HUES48 (cell line): ENCODE measurements around the gene EIPR1.

Experiments
- H3K27ac ChIP-seq: one replicate; pipeline ENCODE4 v1.7.0; 2013; ENCODE audit warnings: low read depth, low read length, inconsistent platforms
- H3K27me3 ChIP-seq: 2 replicates; pipeline ENCODE4 v1.6.1; 2013; ENCODE audit warnings: mild to moderate bottlenecking, low read length; ENCODE audit not compliant: control insufficient read depth, insufficient read depth
- H3K36me3 ChIP-seq: 2 replicates; pipeline ENCODE4 v1.6.1; 2013; ENCODE audit warnings: low read length; ENCODE audit not compliant: control insufficient read depth, insufficient read depth
- H3K4me1 ChIP-seq: 2 replicates; pipeline ENCODE4 v1.6.1; 2013; ENCODE audit warnings: mild to moderate bottlenecking, low read length; ENCODE audit not compliant: control insufficient read depth, insufficient read depth
- H3K4me3 ChIP-seq: 2 replicates; pipeline ENCODE4 v1.5.1; 2013; ENCODE audit warnings: mild to moderate bottlenecking, low read depth, low read length
- H3K9ac ChIP-seq: 2 replicates; pipeline ENCODE4 v1.6.1; 2013; ENCODE audit warnings: mild to moderate bottlenecking, low read depth, low read length, moderate library complexity
- H3K9me3 ChIP-seq: 2 replicates; pipeline ENCODE4 v1.6.1; 2013; ENCODE audit warnings: low read length; ENCODE audit not compliant: control insufficient read depth, insufficient read depth

The EIPR1 gene

DNA sequence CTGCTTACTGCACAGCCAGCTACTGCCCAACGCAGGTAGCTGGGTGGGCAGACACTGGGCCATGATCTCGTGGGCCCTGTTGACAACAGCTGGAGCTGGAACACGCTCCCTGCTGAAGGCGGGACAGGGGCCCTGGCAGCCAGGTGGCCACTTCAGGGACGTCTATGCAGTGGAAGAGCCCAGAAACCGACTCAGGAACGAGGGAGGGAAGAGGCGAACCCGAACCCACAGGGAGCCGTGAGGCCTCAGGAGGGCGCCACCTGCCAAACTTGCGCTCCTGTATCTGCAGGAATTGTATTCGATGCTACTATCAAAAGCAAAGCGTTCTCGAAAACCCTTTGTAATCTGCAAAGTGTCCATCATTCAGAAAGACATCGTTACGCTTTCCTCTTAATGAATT lies 198.4 kb downstream of the EIPR1 start:
- no peak overlapping the region for H3K27ac ChIP-seq
- no peak overlapping the region for H3K9ac ChIP-seq
- H3K4me3 ChIP-seq = no peak overlapping the region
- H3K4me1 ChIP-seq = no peaks in the 10 kb centered on the region
- H3K27me3 ChIP-seq = no peaks in the 10 kb centered on the region
- no peaks in the 10 kb centered on the region for H3K9me3 ChIP-seq
- H3K36me3 ChIP-seq = no peaks in the 10 kb centered on the region

DNA sequence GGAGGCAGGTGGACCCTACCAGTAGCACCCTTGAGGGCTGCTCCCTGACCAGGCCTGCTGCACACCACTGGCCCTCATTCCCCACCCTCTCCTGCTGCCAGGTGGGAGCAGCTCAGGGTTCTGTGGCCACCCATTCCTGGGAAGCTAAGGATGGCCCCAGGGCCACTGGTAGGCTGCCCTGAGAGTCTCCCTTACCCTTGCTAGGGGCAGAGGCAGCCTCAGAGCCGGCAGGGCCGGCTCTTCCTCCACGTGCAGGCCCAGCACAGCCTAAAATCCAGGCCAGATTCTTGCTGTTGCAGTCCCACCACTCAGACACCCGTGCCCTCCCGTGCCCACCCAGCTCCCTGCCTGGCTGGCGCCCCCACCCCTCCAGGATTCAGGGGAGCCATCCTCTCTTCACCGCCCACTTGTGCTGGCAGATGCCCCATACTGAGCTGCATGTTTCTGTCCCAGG lies 199.0 kb downstream of the EIPR1 start:
- Histone ChIP-seq H3K27ac (no peak overlapping the region), H3K9me3 (no peaks in the 10 kb centered on the region), H3K9ac (no peak overlapping the region), H3K36me3 (no peaks in the 10 kb centered on the region), H3K27me3 (no peaks in the 10 kb centered on the region), H3K4me3 (no peak overlapping the region), H3K4me1 (no peaks in the 10 kb centered on the region)

DNA sequence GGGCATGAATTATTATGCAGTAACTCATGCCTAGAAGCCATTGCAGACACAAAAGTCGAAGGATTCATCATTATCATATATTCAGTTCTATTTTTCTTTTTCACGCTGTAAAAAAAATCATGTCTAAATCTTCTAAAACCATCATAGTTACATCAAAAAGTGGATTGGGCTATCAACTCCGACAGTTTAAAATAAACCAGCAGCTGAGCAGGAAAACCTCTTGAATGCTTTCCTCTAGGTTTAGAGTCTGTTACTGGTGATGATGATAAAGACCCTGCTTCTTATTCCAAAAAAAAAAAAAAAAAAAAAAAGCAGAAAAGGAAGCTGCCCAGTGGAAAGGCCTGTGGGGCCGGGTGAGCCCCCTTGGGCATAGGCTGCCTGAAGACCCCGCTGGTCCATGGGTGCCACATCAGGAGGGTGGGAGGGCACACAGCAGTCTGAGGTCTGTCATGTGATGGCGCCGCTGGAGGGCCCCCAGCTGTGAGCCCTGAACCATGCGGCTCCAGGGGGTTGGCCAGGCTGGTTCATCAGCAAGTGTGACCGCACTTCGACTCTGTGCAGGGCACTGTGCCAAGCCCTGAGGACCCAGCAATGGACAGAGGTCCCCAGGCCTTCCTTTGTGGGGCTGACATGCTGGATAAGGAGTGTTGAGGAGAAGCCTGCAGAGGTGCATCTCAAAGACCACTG lies 199.6 kb downstream of the EIPR1 start:
- no peaks in the 10 kb centered on the region for H3K4me1 ChIP-seq
- H3K27me3 ChIP-seq = no peaks in the 10 kb centered on the region

DNA sequence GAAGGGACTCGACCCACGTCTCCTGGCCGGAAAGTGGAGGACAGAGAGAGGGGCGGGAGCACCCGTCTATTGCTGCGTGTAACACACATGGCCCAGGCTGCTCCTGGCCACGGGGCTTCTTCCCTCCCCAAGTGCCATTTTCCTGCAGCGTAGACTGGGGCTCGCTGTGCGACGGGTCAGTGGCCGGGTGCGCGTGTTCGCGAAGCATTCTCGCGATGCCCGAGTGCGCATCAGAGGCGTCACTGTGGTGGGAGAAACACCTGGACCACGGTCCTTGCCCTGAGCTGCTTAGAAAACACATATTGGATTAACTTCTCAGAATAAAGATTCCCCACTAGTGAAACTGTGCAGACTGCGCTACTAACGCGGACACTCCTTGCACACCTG lies 200.8 kb downstream of the EIPR1 start:
- H3K9me3 ChIP-seq = no peaks in the 10 kb centered on the region
- H3K36me3 ChIP-seq = no peaks in the 10 kb centered on the region
- H3K27ac ChIP-seq = no peak overlapping the region
- H3K27me3 ChIP-seq = no peaks in the 10 kb centered on the region
- H3K4me1 ChIP-seq = no peaks in the 10 kb centered on the region
- H3K9ac ChIP-seq = no peak overlapping the region
- H3K4me3 ChIP-seq = no peak overlapping the region

More for the DNA sequence above, 199.6 kb downstream of the EIPR1 start:
- Histone ChIP-seq H3K9ac (no peak overlapping the region), H3K36me3 (no peaks in the 10 kb centered on the region), H3K9me3 (no peaks in the 10 kb centered on the region), H3K4me3 (no peak overlapping the region), H3K27ac (no peak overlapping the region)

DNA sequence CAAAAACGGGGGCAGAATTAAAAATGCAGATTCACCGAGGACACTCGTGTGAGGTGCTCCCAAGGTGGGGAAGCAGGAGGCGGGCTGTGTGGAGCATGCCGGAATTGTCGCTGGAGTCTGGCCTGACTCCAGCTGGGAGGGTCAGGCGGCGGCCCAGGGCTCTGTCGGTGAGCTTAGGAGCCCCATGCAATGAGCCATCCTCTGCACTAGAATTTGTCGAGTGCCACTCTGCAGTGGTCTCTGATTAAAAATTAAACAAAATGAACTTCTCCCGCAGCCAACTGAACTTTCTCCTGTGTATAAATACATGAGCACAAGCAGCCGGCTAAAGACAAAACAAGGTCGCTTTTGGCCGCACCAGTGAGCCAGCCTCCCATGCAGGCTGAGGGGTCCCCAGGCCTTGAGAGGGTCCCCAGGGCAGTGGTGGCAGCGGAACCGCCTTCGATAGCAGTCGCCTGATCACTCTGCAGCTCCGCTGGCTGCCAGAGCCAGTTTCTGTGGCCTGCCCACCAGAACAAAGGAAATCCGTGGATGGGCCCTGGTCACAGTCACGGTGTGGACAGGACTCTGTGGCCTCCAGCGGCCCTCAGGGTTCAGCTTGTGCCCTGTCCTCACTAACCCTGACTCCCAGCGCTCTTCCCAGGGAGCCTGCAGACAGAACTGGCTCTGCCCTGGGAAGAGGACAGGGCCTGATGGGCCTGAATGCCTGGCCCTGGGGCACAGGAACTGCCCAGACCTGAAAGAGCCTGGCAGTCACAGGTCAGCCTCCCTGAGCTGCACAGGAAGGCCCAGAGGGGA lies 201.3 kb downstream of the EIPR1 start:
- H3K4me1 ChIP-seq = no peaks in the 10 kb centered on the region
- no peaks in the 10 kb centered on the region for H3K27me3 ChIP-seq
- no peak overlapping the region for H3K4me3 ChIP-seq
- no peaks in the 10 kb centered on the region for H3K9me3 ChIP-seq
- H3K9ac ChIP-seq = no peak overlapping the region
- no peak overlapping the region for H3K27ac ChIP-seq
- no peaks in the 10 kb centered on the region for H3K36me3 ChIP-seq

DNA sequence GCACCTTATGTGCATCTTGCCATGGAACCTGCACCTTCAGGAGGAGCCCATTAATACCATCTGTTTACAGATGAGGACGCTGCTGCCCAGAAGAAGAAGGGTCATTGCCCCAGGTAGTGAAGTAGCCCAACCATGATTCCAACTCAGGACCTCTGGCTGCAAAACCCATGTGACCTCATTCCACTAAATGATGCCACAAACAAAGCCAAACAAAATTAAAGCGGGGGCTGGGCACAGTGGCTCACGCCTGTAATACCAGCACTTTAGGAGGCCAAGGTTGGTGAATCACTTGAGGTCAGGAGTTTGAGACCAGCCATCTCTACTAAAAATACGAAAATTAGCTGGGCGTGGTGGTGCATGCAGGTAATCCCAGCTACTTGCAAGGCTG lies 202.1 kb downstream of the EIPR1 start:
- Histone ChIP-seq H3K27me3 (no peaks in the 10 kb centered on the region), H3K9ac (no peak overlapping the region), H3K27ac (no peak overlapping the region), H3K4me1 (no peaks in the 10 kb centered on the region), H3K36me3 (no peaks in the 10 kb centered on the region), H3K4me3 (no peak overlapping the region), H3K9me3 (no peaks in the 10 kb centered on the region)

DNA sequence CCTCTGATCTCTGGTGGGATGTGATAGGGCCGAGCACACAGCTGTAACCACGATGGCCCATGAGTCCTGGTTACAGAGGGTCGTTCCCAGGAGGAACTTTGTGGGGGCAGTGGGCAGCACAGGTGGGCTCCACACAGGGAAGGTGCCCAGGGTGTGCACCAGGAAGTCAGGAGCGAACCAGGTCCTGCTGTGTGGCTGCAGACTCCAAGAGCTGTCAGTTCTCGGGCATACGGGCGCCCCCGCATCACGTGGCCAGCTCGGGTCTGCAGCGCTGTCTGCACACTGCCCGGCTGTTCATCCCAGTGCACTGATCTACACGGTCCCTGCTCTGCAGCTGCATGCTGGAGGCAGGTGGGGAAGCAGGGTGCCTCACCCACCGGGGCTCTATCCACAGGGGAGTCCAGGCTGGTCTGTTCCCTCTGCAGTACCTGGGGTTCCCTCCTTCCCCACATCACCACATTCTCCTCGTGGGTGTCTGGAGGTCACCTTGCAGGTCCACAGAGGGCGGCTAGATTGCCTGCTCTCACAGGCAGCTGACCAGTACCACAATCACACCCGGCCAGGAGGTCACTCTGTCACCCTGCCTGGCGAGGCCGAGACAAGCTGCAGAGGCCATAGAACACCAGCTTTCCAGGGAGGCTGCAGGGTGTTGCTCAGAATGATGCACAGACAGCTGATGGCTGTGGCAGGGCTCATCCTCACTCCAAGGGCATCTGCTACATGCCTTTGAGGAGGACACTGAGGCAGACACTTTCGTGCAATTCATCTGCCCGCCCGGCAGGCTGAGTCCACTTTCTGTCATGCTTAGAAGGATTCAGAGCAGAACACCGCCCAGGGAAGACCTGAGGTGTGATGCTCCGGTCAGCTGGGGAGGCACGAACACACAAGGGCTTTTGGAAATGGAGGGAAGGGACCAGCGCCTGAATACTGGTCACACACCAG lies 202.7 kb downstream of the EIPR1 start:
- no peak overlapping the region for H3K9ac ChIP-seq
- no peak overlapping the region for H3K4me3 ChIP-seq
- H3K9me3 ChIP-seq = no peaks in the 10 kb centered on the region
- no peaks in the 10 kb centered on the region for H3K27me3 ChIP-seq
- H3K27ac ChIP-seq = no peak overlapping the region
- H3K36me3 ChIP-seq = no peaks in the 10 kb centered on the region
- H3K4me1 ChIP-seq = no peaks in the 10 kb centered on the region

DNA sequence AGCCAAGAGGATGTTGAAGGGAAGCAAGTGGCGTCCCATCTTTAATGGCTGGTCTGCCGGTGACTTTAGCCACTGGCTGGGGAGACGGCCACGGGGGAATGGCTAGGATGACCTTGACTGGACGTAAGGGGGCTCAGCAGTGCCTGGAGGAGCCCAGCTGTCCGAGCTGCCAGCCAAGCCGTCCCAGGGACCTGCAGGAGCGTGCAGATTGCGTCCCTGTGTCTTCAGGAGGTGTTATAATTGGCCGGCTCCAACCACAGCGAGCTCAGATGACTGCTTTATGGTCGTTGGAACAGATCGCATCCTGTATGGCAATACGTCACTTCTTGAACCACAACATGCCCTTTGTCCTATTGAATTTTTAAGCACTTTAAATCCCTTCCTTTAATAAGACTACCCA lies 204.6 kb downstream of the EIPR1 start:
- H3K4me3 ChIP-seq = no peak overlapping the region
- H3K36me3 ChIP-seq = no peaks in the 10 kb centered on the region
- no peaks in the 10 kb centered on the region for H3K27me3 ChIP-seq
- H3K27ac ChIP-seq = no peak overlapping the region
- no peak overlapping the region for H3K9ac ChIP-seq
- H3K9me3 ChIP-seq = no peaks in the 10 kb centered on the region
- peaks cover 10% of the 10 kb centered on the region for H3K4me1 ChIP-seq

DNA sequence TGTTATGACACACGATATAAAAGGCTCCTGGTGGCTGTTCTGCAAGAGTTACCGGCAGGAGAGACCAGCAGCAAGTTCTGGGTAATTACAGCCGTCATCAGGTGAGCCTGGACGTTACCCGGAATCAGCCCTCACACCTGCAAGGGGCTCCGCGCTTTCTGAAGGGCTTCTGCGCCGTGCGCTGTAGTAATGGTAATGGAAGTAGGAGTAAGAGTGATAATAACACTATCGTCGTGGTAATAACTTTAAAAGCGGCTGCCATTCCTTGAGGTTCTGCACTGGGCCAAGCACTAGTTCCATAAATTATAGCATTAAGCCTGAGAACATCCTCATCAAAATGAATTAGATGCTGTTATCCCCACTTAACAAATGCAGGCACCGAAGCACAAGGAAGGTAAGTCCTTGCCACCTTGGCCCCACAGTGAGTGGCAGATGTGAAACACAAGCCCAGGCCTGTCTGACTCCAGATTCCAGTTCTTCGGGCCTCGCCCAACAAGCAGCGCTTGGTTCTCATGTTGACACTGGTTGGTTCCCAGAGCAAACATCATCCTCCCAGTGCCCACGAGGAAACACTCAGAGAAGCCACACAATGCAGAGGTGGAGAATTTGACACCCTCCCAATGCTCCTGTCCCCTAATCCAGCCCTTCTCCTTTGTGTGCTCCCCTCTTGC lies 205.2 kb downstream of the EIPR1 start:
- peaks cover 12% of the 10 kb centered on the region for H3K4me1 ChIP-seq
- no peak overlapping the region for H3K9ac ChIP-seq
- no peaks in the 10 kb centered on the region for H3K27me3 ChIP-seq
- no peak overlapping the region for H3K4me3 ChIP-seq
- no peak overlapping the region for H3K27ac ChIP-seq
- H3K9me3 ChIP-seq = no peaks in the 10 kb centered on the region
- H3K36me3 ChIP-seq = no peaks in the 10 kb centered on the region

DNA sequence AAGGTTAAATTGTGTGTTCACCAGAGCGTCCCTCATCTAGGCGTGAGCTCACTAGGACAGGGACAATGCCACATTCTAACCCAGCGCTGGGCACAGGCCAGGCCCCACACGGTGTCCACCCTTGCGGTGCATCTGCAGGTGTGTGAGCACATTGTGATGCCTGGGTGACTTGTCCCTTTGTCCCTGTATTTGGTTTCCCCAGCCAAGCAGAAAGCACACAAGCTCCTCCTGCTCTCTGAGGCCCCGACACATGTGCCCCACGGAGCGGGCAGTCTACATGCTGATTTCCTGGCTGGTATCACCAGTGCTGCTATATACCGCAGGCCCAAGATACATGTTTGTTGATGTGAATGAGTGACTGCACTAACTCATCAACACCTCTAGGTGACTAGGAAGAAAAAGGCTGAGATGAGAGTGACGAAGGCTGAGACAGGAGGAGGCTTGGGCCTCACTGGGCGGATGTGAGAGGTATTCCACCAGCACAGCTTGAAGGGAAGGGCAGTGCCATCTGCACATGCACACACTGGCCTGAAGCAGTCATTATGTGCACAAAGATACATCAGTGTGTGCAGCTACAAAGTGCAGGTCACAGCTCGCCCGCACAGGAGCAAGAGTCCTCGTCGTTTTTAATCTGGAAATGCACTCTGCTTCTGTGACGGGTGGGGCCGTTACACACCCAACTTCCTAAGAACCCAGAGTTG lies 205.9 kb downstream of the EIPR1 start:
- H3K27ac ChIP-seq = no peak overlapping the region
- no peaks in the 10 kb centered on the region for H3K27me3 ChIP-seq
- no peak overlapping the region for H3K4me3 ChIP-seq
- no peaks in the 10 kb centered on the region for H3K9me3 ChIP-seq
- no peak overlapping the region for H3K9ac ChIP-seq
- H3K36me3 ChIP-seq = no peaks in the 10 kb centered on the region
- H3K4me1 ChIP-seq = peaks cover 12% of the 10 kb centered on the region
